GM21515 (cell line): ENCODE data around the gene ACO2.
"Not testable (repeated sequence)": the region's sequence is repeated elsewhere in the genome, so short reads cannot be mapped to it uniquely, and the experiment has no call there.

Experiments
- ATAC-seq: cut with Tn5 transposase; IDR thresholded peaks from one replicate; pipeline ENCODE4 v1.9.1; 2021; ENCODE audit not compliant: unreplicated experiment

Gene ACO2

DNA sequence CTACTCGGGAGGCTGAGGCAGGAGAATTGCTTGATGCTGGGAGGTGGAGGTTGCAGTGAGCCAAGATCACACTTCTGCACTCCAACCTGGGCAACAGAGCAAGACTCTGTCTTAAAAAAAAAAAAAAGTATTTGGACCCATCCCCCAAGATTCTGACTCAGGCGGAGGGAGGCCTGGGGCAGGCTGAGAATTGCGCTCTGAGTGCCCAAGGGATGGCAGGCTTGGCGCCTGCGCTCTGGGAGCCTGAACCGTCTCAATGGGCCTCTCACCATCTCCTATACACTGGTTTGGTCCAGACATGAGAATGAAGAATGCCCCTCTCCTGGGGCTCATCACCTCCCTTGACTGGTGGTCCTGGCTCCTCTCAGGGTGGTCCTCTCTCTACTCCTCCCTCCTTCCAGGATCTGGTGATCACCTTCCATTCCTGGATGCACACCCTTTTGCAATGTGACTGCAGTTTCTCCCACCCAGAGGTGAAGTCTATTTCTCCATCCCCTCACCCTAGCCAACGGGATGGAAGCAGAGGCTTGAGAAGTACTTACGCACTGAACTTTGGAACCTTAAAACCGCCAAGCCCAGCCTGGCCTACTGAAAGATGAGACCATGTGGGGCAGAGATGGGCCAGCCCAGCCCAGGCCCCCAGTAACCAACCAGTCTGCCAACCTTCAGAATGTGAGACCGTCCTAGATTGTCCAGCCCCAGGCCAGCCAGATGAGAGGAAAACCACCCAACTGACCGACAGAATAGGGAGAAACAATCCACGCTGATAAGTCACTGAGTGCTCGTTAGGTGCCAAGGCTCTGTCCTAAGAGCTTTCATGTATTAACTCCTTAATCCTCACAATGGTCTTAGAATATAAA, 70.5 kb downstream of the ACO2 start:
- ATAC-seq, result no peak

DNA sequence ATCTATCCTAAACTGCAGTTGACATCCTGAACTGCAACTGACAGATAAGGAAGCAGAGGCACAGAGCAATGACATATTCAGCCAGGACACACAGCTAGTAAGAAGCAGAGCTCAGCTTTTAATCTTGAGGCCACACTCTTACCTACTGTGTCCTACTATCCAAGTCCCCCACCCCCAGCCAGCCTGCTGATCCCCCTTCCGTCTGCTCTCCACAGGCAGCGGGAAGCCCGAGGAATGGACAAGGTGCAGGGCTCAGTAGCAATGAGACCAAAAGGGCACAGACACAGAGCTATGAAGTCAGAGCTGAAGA, 71.0 kb downstream of the ACO2 start:
- ATAC-seq, result no peak

- no peak for ATAC-seq
Measured at GRCh38 chr22:41540365-41540764, 71.4 kb downstream of the ACO2 start.

DNA sequence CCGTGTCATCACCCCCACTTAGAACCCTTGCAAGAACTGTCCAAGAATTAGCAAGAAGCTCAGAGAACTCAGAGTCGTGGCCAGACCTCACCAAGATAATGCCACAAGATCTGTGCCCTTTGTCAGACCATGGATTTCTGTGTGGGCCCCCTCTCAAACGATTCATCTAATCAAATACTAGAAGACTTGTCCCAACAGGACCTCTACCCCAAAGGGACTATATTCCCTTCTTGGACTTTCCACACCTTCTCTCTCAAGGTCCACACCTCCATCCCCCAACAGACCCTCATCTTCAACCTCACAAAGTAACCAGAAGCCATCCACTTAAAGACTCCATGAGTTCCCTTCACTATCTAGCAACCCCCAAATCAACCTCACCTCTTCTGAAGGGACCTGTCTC, 72.6 kb downstream of the ACO2 start:
- ATAC-seq, result no peak

GRCh38 chr22:41542224-41542623, 73.3 kb downstream of the ACO2 start:
- ATAC-seq, result no peak

GRCh38 chr22:41543854-41544670, 75.1 kb downstream of the ACO2 start, which contains the start of gene POLR3H:
TSS of gene POLR3H (minus strand) at chr22:41544470. CDS start at chr22:41544101, 369 bp downstream.
- peak; percentile 89 for ATAC-seq

DNA sequence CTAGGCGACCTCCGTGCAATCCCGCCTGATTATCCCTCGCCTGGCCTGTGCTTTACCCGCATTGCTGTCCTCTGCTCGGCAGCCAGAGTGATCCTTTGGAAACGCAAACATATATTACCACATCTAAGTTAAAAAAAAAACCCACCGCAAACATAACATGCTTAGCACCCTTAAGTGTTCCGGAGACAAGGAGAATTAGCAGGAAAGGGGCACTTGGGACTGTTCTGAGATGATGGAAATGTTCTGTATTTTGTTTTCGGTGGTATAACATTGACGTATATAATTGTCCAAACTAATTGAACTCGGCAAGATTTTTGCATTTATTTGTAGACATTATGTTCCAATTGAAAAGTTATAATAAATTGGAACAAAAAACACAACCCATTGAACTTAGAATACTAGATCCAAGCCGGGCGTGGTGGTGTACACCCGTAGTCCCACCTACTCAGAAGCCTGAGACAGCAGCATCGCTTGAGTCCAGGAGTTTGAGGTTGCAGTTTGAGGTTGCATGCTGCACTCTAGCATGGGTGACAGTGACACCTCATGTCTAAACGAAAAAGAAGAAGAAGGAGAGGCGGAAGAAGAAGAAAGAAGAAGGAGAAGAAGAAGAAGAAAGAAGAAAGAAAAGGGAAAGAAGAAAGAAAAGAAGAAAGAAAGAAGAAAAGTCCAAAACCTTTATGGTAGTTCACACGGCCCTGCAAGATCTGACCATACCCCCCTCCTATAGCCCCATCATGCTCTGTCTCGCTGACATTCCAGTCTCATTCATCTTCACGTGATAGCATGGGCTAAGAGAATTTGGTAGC, 76.0 kb downstream of the ACO2 start:
- no peak for ATAC-seq

DNA sequence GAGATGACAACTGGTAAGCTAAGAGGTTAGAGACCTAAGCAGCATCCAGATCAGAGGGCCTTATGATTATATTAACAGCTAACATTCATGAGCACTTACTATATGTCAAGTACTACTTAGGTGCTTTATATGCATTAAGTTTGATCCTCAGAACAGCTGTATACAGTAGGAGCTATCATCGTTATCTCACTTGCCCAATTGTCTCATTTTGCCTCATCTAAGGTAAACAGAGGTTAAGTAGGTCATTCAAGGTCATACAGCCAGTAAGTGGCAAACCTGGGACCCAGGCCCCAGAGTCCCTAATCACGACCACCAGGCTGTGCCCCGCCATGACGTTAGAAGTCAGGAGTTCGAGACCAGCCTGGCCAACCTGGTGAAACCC, 79.9 kb downstream of the ACO2 start:
- no peak for ATAC-seq

GRCh38 chr22:41550952-41551491, 82.1 kb downstream of the ACO2 start:
- no peak for ATAC-seq

DNA sequence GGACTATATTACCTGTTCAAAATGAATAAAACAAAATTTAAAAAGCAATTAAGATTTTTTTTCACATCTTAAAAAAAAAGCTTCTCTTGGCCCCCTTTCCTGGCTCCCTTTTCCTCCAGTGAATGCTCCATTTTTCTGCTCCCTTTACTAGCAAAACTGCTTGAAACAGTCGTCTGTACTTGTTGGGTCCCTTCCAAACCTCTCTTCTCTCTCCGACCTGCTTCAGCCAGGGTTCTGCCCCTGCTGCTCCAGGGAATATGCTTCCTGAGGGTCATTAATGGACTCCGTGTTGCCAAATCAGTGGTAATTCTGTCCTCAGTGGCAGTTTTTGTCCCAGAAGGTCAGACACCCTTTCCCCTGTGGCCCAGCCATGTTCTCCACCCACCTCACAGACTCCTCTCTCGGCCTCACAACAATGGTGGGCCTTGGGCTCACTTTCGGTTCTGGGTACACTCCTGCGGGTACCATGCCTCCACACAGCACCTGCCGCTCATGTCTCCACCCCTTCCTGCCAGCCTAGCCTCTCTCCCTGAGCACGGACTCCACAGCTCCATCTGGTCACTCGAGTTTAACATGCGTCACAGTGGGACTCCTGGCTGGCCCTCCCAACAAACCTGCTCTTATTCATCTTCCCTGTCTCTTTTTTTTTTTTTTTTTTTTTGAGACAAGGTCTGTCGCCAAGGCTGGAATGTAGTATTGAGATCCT, 83.1 kb downstream of the ACO2 start:
- no peak for ATAC-seq

- ATAC-seq, result no peak
Measured at GRCh38 chr22:41555325-41555982, 86.5 kb downstream of the ACO2 start.

DNA sequence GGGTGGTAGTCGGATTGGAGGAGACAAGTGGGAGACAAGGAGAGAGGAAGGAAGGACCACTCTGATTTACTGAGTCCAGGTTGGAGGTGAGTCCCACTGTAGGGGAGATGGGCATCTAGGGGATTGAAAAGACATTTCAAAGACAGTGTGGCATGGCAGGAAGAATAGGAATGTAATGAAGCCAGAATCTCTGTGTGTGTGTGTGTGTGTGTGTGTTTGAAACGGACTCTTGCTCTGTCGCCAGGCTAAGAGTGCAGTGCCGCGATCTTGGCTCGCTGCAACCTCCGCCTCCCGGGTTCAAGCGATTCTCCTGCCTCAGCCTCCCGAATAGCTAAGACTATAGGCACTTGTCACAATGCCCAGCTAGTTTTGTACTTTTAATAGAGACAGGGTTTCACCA, 87.6 kb downstream of the ACO2 start:
- ATAC-seq, result no peak

GRCh38 chr22:41557401-41558240, 88.7 kb downstream of the ACO2 start:
- no peak for ATAC-seq

- not testable (repeated sequence) for ATAC-seq
Measured at GRCh38 chr22:41558241-41558630, 89.3 kb downstream of the ACO2 start.

DNA sequence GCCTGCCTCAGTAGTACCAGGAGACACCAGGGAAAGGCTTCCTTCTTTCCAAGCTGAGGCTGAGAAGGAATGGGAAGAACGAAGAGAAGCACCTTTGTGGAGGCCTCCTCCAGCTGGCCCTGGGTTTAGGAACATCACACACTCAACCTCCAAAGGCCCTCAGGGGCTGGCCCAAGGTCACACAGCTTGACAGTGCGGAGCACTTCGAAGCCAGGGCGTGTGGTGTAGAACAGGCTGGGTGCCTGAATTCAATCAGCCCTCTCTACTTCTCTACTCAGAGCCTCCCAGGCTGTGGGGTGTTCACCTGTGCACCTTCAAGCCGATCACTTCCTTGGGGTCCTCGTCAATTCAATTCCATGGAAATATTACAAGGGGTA, 91.2 kb downstream of the ACO2 start:
- ATAC-seq, result no peak

GRCh38 chr22:41561335-41561734, 92.4 kb downstream of the ACO2 start:
- ATAC-seq, result no peak

GRCh38 chr22:41561788-41562187, 92.9 kb downstream of the ACO2 start:
- ATAC-seq, result no peak

DNA sequence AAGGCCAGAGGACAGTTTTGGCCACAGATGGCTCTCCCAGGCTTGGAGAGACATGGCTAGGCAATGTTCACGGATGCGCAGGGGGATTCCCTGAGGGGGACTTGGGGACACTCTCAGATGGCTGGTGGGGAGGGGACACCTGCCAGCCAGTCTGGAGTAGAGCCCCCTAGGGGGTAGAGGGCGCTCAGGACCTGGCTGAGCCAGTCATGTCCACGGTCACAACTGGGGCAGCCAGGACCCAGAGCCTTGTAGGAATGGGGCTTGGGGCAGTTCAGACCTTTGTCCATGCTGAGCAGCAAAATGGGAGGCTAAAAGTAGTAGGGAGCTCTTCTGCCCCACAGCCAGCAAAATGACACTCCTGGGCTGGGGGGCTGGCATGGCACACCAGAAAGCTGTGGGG, 93.5 kb downstream of the ACO2 start:
- ATAC-seq, result no peak

DNA sequence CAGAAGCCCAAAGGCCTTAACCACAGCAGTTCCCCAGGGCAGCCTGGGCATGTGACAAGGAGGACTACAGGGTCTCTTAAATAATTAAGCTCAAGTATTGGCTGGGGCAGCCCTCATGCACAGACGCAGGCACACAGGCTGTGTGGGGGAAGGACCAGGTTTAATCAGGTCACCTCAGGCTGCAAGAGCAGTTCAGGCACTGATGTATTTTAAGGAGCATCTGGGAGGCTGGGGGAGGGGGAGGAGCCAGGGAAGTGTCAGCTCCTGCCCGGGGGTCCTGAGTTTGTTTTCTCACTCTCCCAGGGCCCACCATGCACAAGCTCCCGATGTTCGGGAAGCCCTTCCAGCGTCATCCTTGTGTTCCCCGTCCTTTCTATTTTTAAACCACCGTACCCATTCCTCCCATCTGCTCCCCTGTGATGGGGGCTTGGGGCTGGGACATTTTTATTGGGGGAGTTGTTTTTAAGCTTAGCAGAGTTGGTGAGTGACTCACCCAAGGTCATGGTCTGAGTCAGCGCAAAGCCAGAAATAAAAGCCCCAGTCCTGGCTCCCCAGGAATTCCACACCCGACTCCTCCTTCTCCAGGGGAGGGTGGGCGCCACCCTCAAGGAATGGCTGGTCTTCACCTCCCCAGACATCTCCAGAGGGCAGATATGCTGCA, 94.3 kb downstream of the ACO2 start:
- ATAC-seq, result no peak
